ENCODE measurements around the gene USP8.

Gene USP8

DNA sequence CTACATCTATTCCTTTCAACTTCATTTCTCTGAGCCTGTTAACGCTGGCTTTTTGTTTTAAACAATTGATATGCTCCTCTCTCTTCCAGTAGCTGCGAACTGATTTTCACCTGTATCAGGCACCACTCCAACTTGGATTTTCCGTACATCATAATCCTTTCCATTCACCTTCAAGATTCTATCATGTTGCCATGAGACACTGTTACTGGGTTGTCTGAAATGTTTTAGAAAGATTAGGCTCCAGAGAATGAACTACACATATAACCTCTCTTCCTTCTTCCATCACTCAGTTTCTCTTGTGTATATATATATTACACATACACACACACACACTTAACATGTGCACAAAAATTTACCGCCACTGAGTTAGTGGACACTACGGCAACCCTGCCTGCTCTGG lies 122.4 kb downstream of the USP8 start, which contains the start of gene USP50:
USP50 (minus strand) TSS at position 101 of the 400 bp plus-strand sequence. CDS start 141 bp downstream, outside the sequence.
- no peak for DNase-seq

DNA sequence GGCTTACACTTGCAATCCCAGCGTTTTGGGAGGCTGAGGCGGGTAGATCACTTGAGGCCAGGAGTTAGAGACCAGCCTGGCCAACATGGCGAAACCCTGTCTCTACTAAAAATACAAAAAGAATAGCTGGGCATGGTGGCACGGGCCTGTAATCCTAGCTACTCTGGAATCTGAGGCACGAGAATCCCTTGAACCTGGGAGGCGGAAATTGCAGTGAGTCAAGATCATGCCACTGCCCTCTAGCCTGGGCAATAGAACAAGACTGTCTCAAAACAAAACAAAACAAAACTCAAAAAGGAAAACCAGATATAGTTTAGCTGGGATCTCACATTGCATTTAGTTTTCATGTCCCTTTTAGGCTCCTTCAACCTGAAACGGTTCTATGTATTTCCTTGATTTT lies 125.1 kb downstream of the USP8 start:
- DNase-seq: no peak

DNA sequence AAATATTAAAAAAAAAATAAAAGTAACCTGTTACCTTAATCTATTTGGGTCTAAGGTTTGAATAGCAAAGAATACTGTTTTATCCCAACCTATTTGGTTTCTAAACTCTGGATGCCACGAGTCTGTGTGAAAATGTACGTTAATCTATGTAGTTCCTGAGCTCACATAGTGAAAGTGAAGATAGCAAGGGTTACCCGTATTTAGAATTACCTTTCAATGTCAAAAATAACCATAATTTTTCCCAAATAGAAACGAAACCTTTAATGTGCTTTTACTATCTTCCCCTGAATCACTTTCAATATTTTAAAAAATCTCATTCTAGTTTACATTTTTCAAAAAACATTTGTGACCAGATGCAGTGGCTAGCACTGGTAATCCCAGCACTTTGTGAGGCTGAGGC lies 128.0 kb downstream of the USP8 start:
- no peak for DNase-seq

DNA sequence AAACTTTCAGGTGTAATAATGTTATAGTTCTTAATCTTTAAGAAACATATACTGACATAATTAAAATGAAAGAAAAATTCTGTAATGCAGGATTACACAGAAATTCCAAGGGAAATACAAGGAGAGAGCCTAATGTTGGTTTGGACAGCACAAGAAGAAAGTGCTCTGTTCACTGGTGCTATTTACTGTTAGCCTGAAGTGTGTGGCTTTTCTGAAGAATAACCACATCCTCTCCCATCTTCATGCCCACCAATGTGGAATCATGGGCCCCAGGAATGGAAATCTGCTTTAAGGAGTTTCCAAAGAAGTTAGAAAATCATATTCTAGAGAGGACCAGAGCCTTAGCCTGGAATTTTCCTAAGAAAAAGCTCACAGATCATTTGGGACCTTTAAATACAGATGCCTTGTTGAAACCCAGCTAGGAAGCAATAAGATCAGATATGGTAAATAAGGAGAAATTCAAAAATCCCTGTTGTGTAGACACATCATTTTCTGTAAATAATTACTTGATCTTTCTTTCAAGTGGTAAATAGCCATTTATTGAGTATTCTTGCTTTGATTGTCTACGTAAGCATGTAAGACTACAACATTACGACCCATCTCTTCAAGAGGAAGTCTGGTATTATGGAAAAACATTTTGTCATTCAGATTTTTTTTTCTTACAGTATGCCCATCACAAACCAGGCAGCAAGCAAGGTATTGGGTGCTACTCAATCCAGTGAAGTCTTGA lies 132.6 kb downstream of the USP8 start:
- no peak for DNase-seq

GRCh38 chr15:50558012-50558411 lies 133.8 kb downstream of the USP8 start:
- DNase-seq: no peak

DNA sequence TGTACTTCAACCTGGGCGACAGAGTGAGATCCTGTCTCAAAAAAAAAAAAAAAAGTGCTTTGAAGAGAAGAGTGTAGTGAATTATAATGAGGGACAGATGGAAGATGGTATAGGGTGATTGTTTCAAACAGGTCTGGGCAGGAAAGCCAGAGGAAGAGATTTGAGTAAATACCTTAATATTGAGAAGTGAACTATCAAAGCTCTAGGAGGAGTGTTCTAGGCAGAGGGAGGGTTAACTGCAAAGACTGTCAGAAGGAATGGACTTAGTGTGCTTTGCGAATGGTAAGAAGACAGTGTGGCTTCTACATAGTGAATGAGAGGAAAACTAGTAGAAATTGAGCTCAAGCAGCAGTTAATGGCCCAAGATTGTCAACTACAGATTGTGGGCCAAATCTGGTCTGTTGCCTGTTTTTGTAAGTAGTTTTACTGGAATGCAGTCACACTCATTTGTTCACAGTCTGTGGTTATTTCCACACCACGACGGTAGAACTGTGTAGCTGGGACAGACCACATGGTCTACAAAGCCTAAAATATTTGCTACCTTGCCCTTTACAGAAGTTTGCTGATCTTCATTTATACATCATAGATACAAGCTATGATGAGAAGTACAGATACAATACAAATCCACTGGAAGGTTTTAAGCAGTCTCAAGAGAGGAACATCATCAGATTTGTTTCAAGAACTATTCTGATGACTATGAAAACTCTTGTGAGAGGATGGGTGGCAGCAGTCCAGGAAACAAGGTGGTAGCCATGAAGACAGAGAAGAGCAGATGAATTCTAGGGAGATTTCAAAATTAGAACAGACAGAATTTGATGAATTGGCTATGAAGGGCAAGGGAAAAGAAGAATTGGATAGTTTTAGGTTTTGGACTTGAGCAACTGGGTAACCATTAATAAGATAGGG lies 138.8 kb downstream of the USP8 start:
- DNase-seq: peak; percentile 93

DNA sequence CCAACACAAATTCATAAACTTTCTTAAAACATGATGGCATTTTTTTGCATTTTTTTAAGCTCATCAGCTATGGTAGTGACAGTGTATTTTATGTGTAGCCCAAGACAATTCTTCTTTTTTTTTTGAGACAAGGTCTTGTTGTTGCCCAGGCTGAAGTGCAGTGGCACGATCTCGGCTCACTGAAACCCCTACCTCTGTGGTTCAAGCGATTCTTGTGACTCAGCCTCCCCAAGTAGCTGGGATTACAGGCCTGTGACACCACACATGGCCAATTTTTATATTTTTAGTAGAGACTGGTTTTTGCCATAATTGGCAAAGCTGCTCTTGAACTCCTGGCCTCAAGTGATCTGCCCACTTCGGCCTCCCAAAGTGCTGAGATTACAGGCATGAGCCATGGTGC lies 139.6 kb downstream of the USP8 start:
- no peak for DNase-seq
